OCI-LY3 (cell line): ENCODE results near the gene EXD3.

Experiments
- H2AFZ ChIP-seq: fragments of 200-600, 300-600 bp; shearing (Covaris generic); 2 replicates; pipeline ENCODE4 v1.6.0; 2014; ENCODE audit warnings: antibody characterized with exemption, low read depth, low read length
- H3K27ac ChIP-seq: fragments of 200-600, 300-600 bp; sonication (generic); 2 replicates; pipeline ENCODE4 v1.5.1; 2014; ENCODE audit warnings: mild to moderate bottlenecking, low read length, moderate library complexity, mixed read lengths
- H3K27me3 ChIP-seq: fragments of 200-600, 300-600 bp; sonication (generic); 2 replicates; pipeline ENCODE4 v1.6.1; 2014; ENCODE audit warnings: low read depth, low read length, mixed read lengths
- H3K36me3 ChIP-seq: fragments of 200-600, 300-600 bp; sonication (generic); replicated peaks from 2 replicates; pipeline ENCODE3; 2014; ENCODE audit warnings: low read depth, low read length, mixed read lengths
- H3K4me1 ChIP-seq: fragments of 300-600, 200-600 bp; sonication (generic); 2 replicates; pipeline ENCODE4 v1.6.1; 2014; ENCODE audit warnings: low read length, mixed read lengths
- H3K4me2 ChIP-seq: fragments of 200-600, 300-600 bp; sonication (generic); 2 replicates; pipeline ENCODE4 v1.6.1; 2014; ENCODE audit warnings: low read length, mixed read lengths
- H3K4me3 ChIP-seq: fragments of 300-600, 200-600 bp; sonication (generic); 2 replicates; pipeline ENCODE4 v1.5.1; 2014; ENCODE audit warnings: antibody characterized with exemption, mild to moderate bottlenecking, low read length, moderate library complexity
- H3K79me2 ChIP-seq: fragments of 300-600, 200-600 bp; shearing (Covaris generic); 2 replicates; pipeline ENCODE4 v1.6.1; 2014; ENCODE audit warnings: mild to moderate bottlenecking, low read length, mixed read lengths
- H3K9ac ChIP-seq: fragments of 300-600, 200-600 bp; shearing (Covaris generic); 2 replicates; pipeline ENCODE4 v1.6.0; 2014; ENCODE audit warnings: mild to moderate bottlenecking, low read length, moderate library complexity
- H3K9me3 ChIP-seq: fragments of 200-600, 300-600 bp; shearing (Covaris generic); 2 replicates; pipeline ENCODE4 v1.6.1; 2014; ENCODE audit warnings: low read length, mixed read lengths; ENCODE audit not compliant: insufficient read depth
- H4K20me1 ChIP-seq: fragments of 200-600, 300-600 bp; sonication (generic); 2 replicates; pipeline ENCODE4 v1.6.1; 2016; ENCODE audit warnings: low read length, mixed read lengths; ENCODE audit not compliant: insufficient read depth
- EZH2phosphoT487 ChIP-seq: fragments of 200-600 bp; shearing (Covaris generic); IDR thresholded peaks from 2 replicates; pipeline ENCODE4 v1.6.1; 2018; ENCODE audit warnings: antibody characterized with exemption, mixed run types, low read depth
- TF ChIP-seq, protein P1 (sequence below): fragments of 200-600, 300-600 bp; sonication (generic); IDR thresholded peaks from 2 replicates; pipeline ENCODE4 v1.5.1; 2014; ENCODE audit warnings: antibody characterized with exemption, low read length, low read depth

The EXD3 gene

DNA sequence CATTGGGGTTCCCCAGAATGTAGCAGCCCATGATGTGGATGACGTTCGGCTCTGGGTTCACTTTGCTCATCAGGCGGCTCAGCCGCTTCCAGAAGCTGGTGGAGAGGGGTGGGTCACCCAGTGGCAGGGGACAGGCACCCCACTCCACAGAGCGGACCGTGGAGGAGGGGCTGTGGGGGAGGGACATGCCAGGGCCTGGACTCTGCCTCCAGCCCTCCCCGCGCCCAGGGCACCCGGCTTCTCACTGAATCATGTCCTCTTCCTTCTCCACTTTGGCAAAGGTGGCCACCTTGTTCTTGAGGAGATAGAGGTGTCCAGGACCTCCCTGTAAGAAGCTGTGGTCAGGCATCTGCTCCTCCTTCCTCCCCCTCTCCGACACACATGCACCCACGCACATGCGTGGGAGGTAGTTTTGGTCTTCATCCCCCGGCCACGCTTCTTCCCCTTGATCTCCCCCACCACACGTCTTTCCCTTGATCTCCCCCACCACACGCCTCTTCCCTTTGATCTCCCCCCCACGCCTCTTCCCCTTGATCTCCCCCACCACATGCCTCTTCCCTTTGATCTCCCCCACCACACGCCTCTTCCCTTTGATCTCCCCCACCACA is 27.1 kb upstream of the EXD3 start:
- H2AFZ ChIP-seq: no peak overlapping the region
- TF ChIP-seq, protein P1, sequence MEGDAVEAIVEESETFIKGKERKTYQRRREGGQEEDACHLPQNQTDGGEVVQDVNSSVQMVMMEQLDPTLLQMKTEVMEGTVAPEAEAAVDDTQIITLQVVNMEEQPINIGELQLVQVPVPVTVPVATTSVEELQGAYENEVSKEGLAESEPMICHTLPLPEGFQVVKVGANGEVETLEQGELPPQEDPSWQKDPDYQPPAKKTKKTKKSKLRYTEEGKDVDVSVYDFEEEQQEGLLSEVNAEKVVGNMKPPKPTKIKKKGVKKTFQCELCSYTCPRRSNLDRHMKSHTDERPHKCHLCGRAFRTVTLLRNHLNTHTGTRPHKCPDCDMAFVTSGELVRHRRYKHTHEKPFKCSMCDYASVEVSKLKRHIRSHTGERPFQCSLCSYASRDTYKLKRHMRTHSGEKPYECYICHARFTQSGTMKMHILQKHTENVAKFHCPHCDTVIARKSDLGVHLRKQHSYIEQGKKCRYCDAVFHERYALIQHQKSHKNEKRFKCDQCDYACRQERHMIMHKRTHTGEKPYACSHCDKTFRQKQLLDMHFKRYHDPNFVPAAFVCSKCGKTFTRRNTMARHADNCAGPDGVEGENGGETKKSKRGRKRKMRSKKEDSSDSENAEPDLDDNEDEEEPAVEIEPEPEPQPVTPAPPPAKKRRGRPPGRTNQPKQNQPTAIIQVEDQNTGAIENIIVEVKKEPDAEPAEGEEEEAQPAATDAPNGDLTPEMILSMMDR: no peak
- TF ChIP-seq EZH2phosphoT487: no peak
- peaks cover 23% of the 10 kb centered on the region for H3K36me3 ChIP-seq
- peaks cover 21% of the 10 kb centered on the region for H3K4me1 ChIP-seq
- H3K27ac ChIP-seq: no peak overlapping the region
- H3K9me3 ChIP-seq: no peaks in the 10 kb centered on the region
- no peaks in the 10 kb centered on the region for H3K27me3 ChIP-seq
- H3K79me2 ChIP-seq: no peaks in the 10 kb centered on the region
- H4K20me1 ChIP-seq: peaks cover 6% of the 10 kb centered on the region
- no peak overlapping the region for H3K9ac ChIP-seq
- H3K4me2 ChIP-seq: no peak overlapping the region
- H3K4me3 ChIP-seq: no peak overlapping the region

DNA sequence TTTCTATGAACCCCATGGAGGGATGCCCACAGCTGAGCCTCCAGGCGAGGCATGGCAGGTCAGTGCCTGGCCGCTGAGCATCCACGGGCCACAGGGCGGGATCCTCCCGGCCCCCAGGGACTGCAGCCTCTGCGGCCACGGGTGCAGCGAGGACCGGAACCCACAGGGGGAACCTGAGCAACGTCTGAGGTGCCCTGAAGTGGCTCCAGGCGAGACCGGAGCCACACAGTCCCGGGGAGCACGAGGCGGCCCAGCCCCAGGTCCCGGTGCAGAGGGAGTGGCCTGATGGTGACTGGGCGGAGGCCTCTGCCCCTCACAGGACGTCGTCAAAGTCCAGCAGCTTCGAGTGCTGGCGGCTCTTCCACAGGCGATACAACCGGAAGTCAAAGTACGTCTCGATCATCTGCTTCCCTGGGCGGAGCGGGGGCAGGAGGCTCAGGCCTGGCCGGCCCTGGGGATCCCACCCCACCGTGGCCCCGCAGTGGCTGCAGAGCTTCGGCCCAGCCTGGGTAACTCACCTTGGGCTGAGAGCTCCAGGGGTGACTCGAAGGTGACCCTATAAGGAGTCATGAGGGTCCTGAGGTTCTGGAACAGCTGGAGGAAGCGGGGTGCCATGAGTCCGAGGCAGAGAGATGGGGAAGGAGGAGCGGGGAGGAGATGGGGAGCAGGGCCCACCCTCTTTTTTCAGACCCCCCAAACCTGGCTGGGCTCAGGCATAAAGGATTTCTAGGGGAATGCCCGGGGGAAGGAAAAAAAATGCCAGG is 26.3 kb upstream of the EXD3 start:
- H3K36me3 ChIP-seq: peaks cover 15% of the 10 kb centered on the region
- H3K4me3 ChIP-seq: no peak overlapping the region
- H3K79me2 ChIP-seq: no peaks in the 10 kb centered on the region
- TF ChIP-seq, protein P1: no peak
- TF ChIP-seq EZH2phosphoT487: no peak
- H3K27ac ChIP-seq: no peak overlapping the region
- peaks cover 6% of the 10 kb centered on the region; the same call in 1 of the 2 replicates for H4K20me1 ChIP-seq
- peaks cover 24% of the 10 kb centered on the region for H3K4me1 ChIP-seq
- no peak overlapping the region for H3K4me2 ChIP-seq
- H2AFZ ChIP-seq: no peak overlapping the region
- no peaks in the 10 kb centered on the region for H3K27me3 ChIP-seq
- no peaks in the 10 kb centered on the region for H3K9me3 ChIP-seq
- no peak overlapping the region for H3K9ac ChIP-seq

GRCh38 chr9:137448602-137448962 is 25.6 kb upstream of the EXD3 start:
- no peak for TF ChIP-seq EZH2phosphoT487
- TF ChIP-seq, protein P1: no peak
- Histone ChIP-seq H3K9ac (no peak overlapping the region), H4K20me1 (peaks cover 4% of the 10 kb centered on the region; the same call in 1 of the 2 replicates), H3K4me2 (no peak overlapping the region), H2AFZ (no peak overlapping the region), H3K27ac (no peak overlapping the region), H3K79me2 (no peaks in the 10 kb centered on the region), H3K4me3 (no peak overlapping the region), H3K36me3 (peaks cover 12% of the 10 kb centered on the region), H3K27me3 (no peaks in the 10 kb centered on the region), H3K4me1 (peaks cover 24% of the 10 kb centered on the region), H3K9me3 (no peaks in the 10 kb centered on the region)

GRCh38 chr9:137447722-137448601 is 25.0 kb upstream of the EXD3 start:
- Histone ChIP-seq H3K27me3 (no peaks in the 10 kb centered on the region), H3K4me2 (no peak overlapping the region), H3K27ac (no peak overlapping the region), H3K79me2 (no peaks in the 10 kb centered on the region), H2AFZ (no peak overlapping the region), H4K20me1 (0 out of 2 replicates have a peak, but pooled peaks cover 3% of the 10 kb centered on the region), H3K4me3 (no peak overlapping the region), H3K9ac (no peak overlapping the region), H3K36me3 (peaks cover 7% of the 10 kb centered on the region), H3K4me1 (peaks cover 24% of the 10 kb centered on the region), H3K9me3 (no peaks in the 10 kb centered on the region)
- no peak for TF ChIP-seq EZH2phosphoT487
- TF ChIP-seq, protein P1: no peak
